ENCODE measurements around the gene TTLL11. TPM values are rescaled to one million over a fixed set of nuclear protein-coding genes. Genes with fewer than 3 reads are reported as not detected.

The TTLL11 gene
- total RNA-seq, 4 donors from 2014 or later = 7.4 to 14.7 (median 11.0) TPM

DNA sequence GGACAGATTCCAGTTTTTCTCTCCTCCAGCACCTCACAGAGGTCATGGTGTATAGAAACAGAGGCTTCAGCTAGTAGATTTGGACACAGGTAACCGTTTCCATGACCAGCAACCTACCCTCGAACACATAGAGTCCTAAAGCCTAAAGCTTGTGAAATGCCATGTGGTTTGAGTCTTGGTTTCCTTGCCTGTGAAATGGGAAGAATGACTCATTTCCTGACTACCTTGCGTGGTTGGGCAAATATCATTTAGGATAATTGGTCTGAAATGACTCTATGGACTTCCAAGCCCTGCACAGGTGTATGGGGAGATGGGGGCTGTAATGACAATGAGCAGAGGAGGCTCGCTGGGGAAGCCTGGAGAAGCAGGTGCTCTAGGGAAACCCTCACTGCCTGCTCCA is 134.6 kb downstream of the TTLL11 start:
- intact Hi-C loops (cut with DNase I; ENCODE audit: low total_unique reads) = no loop called here
- no peak for DNase-seq
- Histone ChIP-seq H3K4me1 (no peaks in the 10 kb centered on the region), H3K27me3 (no peaks in the 10 kb centered on the region), H3K4me3 (no peak overlapping the region), H3K36me3 (no peaks in the 10 kb centered on the region), H3K9me3 (no peaks in the 10 kb centered on the region), H3K27ac (no peak overlapping the region)
- no peak for TF ChIP-seq POLR2A (IDR thresholded peaks at IDR 0.05)
- no peak for TF ChIP-seq CTCF (IDR thresholded peaks at IDR 0.05)

GRCh38 chr9:121956808-121957207 is 136.3 kb downstream of the TTLL11 start:
- intact Hi-C loops (cut with DNase I; ENCODE audit: low total_unique reads) = no loop called here
- Histone ChIP-seq H3K4me1 (no peaks in the 10 kb centered on the region), H3K27ac (no peak overlapping the region), H3K4me3 (no peak overlapping the region), H3K9me3 (no peaks in the 10 kb centered on the region), H3K36me3 (no peaks in the 10 kb centered on the region), H3K27me3 (no peaks in the 10 kb centered on the region)
- DNase-seq = no peak
- TF ChIP-seq POLR2A (IDR thresholded peaks at IDR 0.05) (no peak), CTCF (IDR thresholded peaks at IDR 0.05) (no peak)

- H3K9me3 ChIP-seq = no peaks in the 10 kb centered on the region
- no peaks in the 10 kb centered on the region for H3K4me1 ChIP-seq
- intact Hi-C loops (cut with DNase I; ENCODE audit: low total_unique reads) = no loop called here
- no peaks in the 10 kb centered on the region for H3K27me3 ChIP-seq
- H3K36me3 ChIP-seq = no peaks in the 10 kb centered on the region
- no peak overlapping the region for H3K4me3 ChIP-seq
- TF ChIP-seq POLR2A (IDR thresholded peaks at IDR 0.05) (no peak), CTCF (IDR thresholded peaks at IDR 0.05) (no peak)
- H3K27ac ChIP-seq = no peak overlapping the region
- DNase-seq = no peak
Measured at GRCh38 chr9:121955649-121956048, 137.5 kb downstream of the TTLL11 start.

GRCh38 chr9:121954477-121955140 is 138.5 kb downstream of the TTLL11 start:
- TF ChIP-seq CTCF (IDR thresholded peaks at IDR 0.05) (peak in 1 of 4 experiments; percentile 18), POLR2A (IDR thresholded peaks at IDR 0.05) (no peak)
- Histone ChIP-seq H3K9me3 (no peaks in the 10 kb centered on the region), H3K27me3 (no peaks in the 10 kb centered on the region), H3K27ac (peak overlapping the region in 1 of 2 donors; percentile 16), H3K4me1 (no peaks in the 10 kb centered on the region), H3K36me3 (no peaks in the 10 kb centered on the region), H3K4me3 (no peak overlapping the region)
- intact Hi-C loops (cut with DNase I; ENCODE audit: low total_unique reads) = no loop called here
- peak; percentile 77 to 82 for DNase-seq

- Histone ChIP-seq H3K27me3 (no peaks in the 10 kb centered on the region), H3K27ac (no peak overlapping the region), H3K9me3 (no peaks in the 10 kb centered on the region), H3K36me3 (no peaks in the 10 kb centered on the region), H3K4me3 (no peak overlapping the region), H3K4me1 (no peaks in the 10 kb centered on the region)
- TF ChIP-seq CTCF (IDR thresholded peaks at IDR 0.05) = no peak
- no peak for TF ChIP-seq POLR2A (IDR thresholded peaks at IDR 0.05)
- intact Hi-C loops (cut with DNase I; ENCODE audit: low total_unique reads) = no loop called here
- DNase-seq = no peak
Measured at GRCh38 chr9:121952611-121953010, 140.5 kb downstream of the TTLL11 start.

All from uterus (tissue), 4 donors.